Measurements from ENCODE around the gene PLA2G2F. TPM values are rescaled to one million over a fixed set of nuclear protein-coding genes. Genes with fewer than 3 reads are reported as not detected.

The PLA2G2F gene
- total RNA-seq = not detected in 2 replicates

GRCh38 chr1:20138961-20139550, at the start of gene PLA2G2F:
PLA2G2F (plus strand) TSS chr1:20139323; CDS start chr1:20139428, 105 bp downstream.

GRCh38 chr1:20119347-20119746, 19.8 kb upstream of the PLA2G2F start, which contains the start of gene PLA2G2D:
PLA2G2D (minus strand) TSS chr1:20119536; CDS start chr1:20119498, 38 bp downstream.

GRCh38 chr1:20185834-20186782, 47.0 kb downstream of the PLA2G2F start, which contains the start of the genes PLA2G2C and UBXN10:
PLA2G2C (minus strand) TSS chr1:20186518; CDS start chr1:20177363, 9,155 bp downstream.
UBXN10 (plus strand) TSS chr1:20186096; CDS start chr1:20190562, 4,466 bp downstream.

Other genes with a start within 250 kb of the PLA2G2F start
- not detected in 2 replicates for gene PLA2G2E, start 215.7 kb upstream of the PLA2G2F start, total RNA-seq
- gene PLA2G2A, start 159.7 kb upstream of the PLA2G2F start, total RNA-seq = 2.0 and 3.2 TPM in 2 replicates
- gene PLA2G5, start 69.1 kb upstream of the PLA2G2F start, total RNA-seq = 7.5 TPM in 1 of 2 replicates, not detected in the other
- gene PLA2G2D, start 19.8 kb upstream of the PLA2G2F start, total RNA-seq = not detected in 2 replicates
- gene UBXN10, start 46.8 kb downstream of the PLA2G2F start, total RNA-seq = under 0.01 TPM in 1 of 2 replicates, not detected in the other
- gene PLA2G2C, start 47.2 kb downstream of the PLA2G2F start, total RNA-seq = not detected in 2 replicates
- gene VWA5B1, start 151.6 kb downstream of the PLA2G2F start, total RNA-seq = not detected in 2 replicates